ENCODE data around the gene TCF3.
"Not testable (repeated sequence)": the region's sequence is repeated elsewhere in the genome, so short reads cannot be mapped to it uniquely, and the experiment has no call there.

TCF3 gene

DNA sequence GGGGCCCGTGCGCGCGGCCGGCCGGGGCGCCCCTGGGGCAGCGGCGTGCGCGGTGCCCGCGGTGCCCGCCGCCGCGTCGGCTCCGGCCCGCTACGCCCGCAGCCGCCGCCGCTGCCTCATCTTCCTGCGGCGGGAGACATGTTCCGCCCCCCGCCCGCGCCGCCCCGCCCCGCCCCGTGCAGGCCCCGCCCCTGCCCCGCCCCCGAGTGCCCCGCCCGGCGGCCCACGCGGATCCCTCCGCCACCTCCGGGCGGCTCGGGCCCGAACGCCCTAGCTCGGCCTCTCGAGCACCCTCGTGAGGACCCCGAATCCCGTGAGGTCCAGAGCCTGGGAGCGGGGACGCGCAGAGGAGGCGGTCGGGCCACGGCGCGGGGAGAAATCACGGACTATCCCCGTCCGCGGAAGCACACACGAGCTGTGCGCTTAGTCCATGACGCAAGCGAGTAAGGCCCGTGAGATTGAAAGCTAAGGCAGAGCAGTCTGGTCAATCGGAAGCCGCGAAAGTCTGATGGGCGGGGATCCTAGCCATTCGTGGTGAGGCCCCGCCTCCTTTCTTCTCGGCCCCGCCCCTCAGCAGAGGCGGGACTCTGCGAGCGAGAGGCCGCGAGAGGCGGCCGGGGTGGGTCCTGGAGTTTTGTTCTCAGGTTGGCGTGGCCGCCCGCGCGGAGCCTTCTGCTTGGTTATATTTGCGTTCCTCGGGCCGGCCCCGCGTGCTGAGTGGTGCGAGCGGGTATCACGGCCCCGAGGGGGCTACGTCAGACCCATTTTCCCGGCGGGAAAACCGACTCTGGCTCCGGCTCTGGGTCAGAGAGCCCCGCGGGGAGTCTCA is at the start of gene TCF3:
TSS of gene TCF3 (minus strand) at position 145 of the 829 bp plus-strand sequence. CDS start 2,367 bp downstream, outside the sequence.
- DNase-seq (ENCODE audit: low read depth, low spot score): peak; percentile 98
- POLR2A ChIA-PET: interaction anchor here (0.6 to 1.1 kb wide), 2 partner anchors 13 to 47 kb away, joined by 3 to 9 read pairs; partner anchors contain the start of gene UQCR11
- TF ChIP-seq, protein P1, sequence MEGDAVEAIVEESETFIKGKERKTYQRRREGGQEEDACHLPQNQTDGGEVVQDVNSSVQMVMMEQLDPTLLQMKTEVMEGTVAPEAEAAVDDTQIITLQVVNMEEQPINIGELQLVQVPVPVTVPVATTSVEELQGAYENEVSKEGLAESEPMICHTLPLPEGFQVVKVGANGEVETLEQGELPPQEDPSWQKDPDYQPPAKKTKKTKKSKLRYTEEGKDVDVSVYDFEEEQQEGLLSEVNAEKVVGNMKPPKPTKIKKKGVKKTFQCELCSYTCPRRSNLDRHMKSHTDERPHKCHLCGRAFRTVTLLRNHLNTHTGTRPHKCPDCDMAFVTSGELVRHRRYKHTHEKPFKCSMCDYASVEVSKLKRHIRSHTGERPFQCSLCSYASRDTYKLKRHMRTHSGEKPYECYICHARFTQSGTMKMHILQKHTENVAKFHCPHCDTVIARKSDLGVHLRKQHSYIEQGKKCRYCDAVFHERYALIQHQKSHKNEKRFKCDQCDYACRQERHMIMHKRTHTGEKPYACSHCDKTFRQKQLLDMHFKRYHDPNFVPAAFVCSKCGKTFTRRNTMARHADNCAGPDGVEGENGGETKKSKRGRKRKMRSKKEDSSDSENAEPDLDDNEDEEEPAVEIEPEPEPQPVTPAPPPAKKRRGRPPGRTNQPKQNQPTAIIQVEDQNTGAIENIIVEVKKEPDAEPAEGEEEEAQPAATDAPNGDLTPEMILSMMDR (IDR thresholded peaks at IDR 0.05; ENCODE audit: insufficient read depth, low read length, missing control alignments): no peak
- peak within 1 kb of the TSS; percentile 83 for H3K4me3 ChIP-seq (ENCODE audit: low read depth, low read length)
- CTCF ChIA-PET: interaction anchor here (1.1 to 1.9 kb wide), 2 partner anchors 20 to 106 kb away, joined by 3 to 4 read pairs; no protein-coding TSS in a partner anchor

DNA sequence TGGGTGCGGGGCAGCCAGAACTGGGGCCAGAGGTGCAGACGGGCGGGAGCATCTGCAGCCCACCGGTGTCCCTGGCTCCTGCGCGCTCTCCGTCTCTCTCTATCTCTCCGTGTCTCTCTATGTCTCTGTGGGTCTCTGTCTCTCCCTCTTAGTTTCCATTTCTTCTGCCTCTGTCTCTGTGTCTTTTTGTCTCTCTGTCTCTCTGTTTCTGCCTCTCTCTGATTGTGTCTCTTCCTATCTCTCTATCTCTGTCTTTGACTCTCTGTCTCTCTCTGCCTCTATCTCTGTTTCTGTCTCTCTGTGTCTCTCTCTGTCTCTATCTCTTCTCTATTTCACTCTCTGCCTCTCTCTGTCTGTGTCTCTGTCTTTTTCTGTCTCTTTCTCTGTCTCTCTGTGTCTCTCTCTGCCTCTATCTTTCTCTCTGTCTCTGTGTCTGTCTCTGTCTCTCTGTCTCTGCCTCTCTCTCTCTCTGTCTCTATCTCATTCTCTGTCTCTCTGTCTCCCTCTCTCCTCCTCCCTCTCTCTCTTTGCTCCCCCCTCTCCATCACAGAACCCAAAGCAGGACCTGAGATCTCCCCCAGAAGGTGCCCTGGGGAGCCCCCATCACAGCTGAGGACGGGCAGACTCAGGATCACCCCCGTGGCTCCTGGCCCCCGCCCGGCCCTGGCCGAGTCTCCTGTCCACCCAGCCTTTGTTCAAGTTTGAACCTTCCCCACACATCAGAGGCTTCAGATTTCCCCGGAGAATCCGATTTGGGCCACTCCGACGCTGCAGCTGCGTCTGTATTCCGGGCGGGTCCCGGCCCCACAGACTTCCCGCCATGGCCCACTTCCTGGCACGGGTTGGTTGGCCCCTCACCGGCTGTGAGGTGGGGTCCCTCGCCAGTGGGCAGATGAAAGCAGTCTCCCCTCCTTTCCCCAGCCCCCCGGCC is 48.6 kb upstream of the TCF3 start:
- ChIA-PET CTCF (interaction anchor here (1.3 kb wide), 1 partner anchor 29 kb away, joined by 4 read pairs; no protein-coding TSS in a partner anchor), POLR2A (no interaction called here)
- TF ChIP-seq, protein P1 (IDR thresholded peaks at IDR 0.05; ENCODE audit: insufficient read depth, low read length, missing control alignments): no peak
- no peak for DNase-seq (ENCODE audit: low read depth, low spot score)
- no peak overlapping the region for H3K4me3 ChIP-seq (ENCODE audit: low read depth, low read length)

DNA sequence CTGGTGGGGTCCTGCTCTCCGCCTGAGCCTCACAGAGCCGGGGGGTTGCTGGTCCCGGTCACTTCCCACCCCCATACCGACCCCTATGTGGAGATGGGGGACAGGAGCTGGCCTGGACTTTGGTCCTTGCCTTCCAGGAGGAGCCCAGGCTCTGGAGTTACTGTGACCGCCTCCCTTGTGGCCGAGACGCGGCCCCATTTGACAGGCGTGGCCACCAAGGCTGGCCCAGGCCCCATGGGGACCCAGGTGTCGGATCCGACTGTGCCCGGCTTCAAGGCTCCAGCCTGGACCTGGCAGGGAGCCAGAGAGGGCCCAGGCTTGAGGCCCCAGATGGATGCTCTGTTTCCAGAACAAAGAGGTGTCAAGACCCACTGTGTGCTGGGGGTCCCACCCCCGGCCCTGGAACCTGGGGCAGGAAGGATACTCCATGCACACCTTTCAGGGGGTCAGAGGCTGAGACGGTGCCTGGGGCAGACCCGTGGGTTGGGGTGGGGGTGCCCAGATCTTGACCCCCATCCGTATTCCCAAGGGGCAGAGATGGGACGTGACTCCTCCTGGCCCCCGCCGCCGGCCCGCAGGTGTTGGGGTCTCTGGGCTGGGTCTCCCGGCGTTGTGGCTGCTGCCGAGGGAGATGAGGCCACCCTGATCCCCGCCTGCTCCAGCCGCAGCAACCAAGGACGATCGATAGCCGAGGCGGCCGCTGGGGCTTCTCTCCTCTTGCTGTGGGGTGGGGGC is 47.8 kb upstream of the TCF3 start:
- no peak for DNase-seq (ENCODE audit: low read depth, low spot score)
- no peak overlapping the region for H3K4me3 ChIP-seq (ENCODE audit: low read depth, low read length)
- TF ChIP-seq, protein P1 (IDR thresholded peaks at IDR 0.05; ENCODE audit: insufficient read depth, low read length, missing control alignments): no peak
- POLR2A ChIA-PET: no interaction called here
- CTCF ChIA-PET: no interaction called here

DNA sequence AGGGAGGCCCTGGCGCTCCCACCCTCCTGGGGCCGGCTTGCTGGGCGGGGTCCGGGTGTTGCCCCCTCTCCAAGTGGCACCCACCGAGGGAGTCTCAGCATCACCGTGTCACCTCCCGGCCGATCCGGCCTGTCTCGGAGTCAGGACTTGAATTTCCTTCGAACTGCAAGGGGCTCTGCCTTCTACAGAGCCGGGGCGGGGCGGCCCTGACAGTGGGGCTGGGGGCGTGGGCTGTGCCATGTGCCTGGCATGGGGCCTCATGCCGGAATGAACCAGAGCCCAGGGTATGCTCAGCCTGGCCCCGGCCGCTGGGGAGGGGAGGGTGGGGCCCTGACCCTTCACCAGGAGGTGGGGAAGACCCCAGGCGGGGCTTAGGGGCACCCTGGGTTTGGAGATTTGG is 47.0 kb upstream of the TCF3 start:
- TF ChIP-seq, protein P1 (IDR thresholded peaks at IDR 0.05; ENCODE audit: insufficient read depth, low read length, missing control alignments): no peak
- no peak overlapping the region for H3K4me3 ChIP-seq (ENCODE audit: low read depth, low read length)
- CTCF ChIA-PET: no interaction called here
- no peak for DNase-seq (ENCODE audit: low read depth, low spot score)
- POLR2A ChIA-PET: no interaction called here

DNA sequence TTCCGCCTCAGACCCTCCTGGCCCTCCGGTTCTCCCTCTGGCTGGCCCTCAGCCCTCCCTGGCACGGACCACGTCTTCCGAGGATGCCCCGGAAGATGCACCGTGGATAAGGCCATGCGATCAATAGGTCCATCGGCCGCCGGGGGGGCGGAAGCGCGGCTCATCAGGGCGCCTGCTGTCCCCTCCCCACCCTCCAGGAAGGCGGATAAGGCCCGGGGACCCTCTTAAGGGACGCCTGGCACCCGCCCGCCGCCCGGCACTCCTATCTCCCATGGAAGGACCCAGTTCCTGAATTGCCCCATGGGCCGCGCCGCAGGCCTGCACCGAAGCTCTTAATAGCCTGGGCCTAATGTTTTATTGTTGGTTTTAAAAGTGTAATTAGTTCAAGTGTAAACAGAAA is 46.2 kb upstream of the TCF3 start:
- POLR2A ChIA-PET: no interaction called here
- CTCF ChIA-PET: no interaction called here
- no peak overlapping the region for H3K4me3 ChIP-seq (ENCODE audit: low read depth, low read length)
- no peak for DNase-seq (ENCODE audit: low read depth, low spot score)
- TF ChIP-seq, protein P1 (IDR thresholded peaks at IDR 0.05; ENCODE audit: insufficient read depth, low read length, missing control alignments): no peak

DNA sequence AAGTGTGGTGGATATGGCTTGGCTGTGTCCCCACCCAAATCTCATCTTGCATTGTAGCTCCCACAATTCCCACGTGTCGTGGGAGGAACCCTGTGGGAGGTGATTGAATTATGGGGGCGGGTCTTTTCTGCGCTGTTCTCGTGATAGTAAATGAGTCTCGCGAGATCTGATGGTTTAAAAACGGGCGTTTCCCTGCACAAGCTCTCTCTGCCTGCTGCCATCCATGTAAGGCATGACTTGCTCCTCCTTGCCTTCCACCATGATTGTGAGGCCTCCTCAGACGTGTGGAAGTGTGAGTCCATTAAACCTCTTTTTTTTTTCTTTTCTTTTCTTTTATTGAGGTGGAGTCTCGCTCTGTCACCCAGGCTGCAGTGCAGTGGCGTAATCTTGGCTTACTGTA is 43.1 kb upstream of the TCF3 start:
- CTCF ChIA-PET, POLR2A ChIA-PET: not testable (repeated sequence)

More for the DNA sequence above, 43.1 kb upstream of the TCF3 start:
- not testable (repeated sequence) for DNase-seq (ENCODE audit: low read depth, low spot score); H3K4me3 ChIP-seq (ENCODE audit: low read depth, low read length)
